GM10847 (cell line): ENCODE results near the gene ATP6V0B.
A peak's percentile ranks its signal among the peaks of the same experiment; 100 is the strongest.

Experiments
- POLR2A ChIP-seq: IDR thresholded peaks from 2 replicates; pipeline ENCODE4 v1.6.1; 2011; ENCODE audit not compliant: insufficient read length; ENCODE audit errors: extremely low read depth

The ATP6V0B gene

GRCh38 chr1:43974443-43975248 is at the start of gene ATP6V0B:
ATP6V0B (plus strand) TSS chr1:43974960; CDS start chr1:43975041, 81 bp downstream.
- peak; percentile 67 for TF ChIP-seq POLR2A

GRCh38 chr1:43925846-43926245 is 48.9 kb upstream of the ATP6V0B start:
- no peak for TF ChIP-seq POLR2A

DNA sequence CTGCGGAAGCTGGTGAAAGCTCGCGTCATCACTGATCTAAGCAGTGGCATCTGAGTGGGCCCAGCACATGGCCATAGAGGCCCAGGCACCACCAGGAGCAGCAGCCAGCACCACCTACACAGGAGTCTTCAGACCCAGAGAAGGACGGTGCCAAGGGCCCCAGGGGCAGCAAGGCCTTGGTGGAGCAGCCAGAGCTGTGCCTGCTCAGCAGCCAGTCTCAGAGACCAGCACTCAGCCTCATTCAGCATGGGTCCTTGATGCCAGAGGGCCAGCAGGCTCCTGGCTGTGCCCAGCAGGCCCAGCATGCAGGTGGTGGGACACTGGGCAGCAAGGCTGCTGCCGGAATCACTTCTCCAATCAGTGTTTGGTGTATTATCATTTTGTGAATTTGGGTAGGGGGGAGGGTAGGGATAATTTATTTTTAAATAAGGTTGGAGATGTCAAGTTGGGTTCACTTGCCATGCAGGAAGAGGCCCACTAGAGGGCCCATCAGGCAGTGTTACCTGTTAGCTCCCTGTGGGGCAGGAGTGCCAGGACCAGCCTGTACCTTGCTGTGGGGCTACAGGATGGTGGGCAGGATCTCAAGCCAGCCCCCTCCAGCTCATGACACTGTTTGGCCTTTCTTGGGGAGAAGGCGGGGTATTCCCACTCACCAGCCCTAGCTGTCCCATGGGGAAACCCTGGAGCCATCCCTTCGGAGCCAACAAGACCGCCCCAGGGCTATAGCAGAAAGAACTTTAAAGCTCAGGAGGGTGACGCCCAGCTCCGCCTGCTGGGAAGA is 44.4 kb upstream of the ATP6V0B start:
- no peak for TF ChIP-seq POLR2A

- no peak for TF ChIP-seq POLR2A
These were observed 43.8 kb upstream of the ATP6V0B start for GRCh38 chr1:43930949-43931275.

DNA sequence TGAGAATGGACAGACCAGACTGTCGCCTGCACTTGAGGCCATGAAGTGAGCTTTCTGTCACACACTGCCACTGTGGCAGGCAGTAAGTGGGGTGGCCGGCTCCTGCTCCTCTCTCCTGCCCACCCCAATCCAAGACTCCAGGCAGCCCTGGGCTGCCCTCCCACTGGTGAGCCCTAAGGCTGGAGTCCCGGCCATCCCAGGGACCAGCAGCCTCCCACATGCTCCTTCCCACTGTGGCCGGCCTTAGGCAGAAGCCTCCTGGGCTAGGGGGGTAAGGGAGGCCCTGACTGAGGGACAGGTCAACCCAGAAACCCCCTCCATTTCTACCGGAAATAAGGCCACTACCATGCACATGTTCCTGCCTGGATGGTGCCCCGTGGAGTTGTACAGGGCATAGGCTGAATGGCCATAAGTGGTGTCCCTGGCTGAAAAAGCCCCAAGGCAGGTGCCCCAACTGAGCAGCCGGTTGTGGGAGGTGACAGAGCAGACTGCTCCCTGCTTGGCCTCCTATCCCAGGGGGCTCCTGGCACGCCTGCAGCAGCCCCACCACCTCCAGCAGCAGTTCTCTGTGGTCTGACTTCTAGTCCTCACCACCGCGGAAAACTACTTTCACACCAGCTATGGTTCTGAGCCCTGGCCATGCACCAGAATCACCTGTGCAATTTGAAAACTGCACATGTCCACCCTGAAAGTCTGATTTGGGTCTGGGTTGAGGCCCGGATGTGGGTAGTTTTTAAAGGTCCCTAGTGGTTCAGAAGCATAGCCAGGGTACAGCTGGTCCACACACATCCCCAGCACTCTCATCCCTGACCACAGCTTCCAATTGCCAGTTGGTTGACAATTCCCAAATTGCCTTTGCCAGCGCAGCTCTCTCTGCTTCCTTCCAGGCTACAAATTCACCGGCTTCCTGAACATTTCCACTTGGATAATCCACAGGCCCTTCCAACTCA is 42.8 kb upstream of the ATP6V0B start:
- TF ChIP-seq POLR2A: no peak

DNA sequence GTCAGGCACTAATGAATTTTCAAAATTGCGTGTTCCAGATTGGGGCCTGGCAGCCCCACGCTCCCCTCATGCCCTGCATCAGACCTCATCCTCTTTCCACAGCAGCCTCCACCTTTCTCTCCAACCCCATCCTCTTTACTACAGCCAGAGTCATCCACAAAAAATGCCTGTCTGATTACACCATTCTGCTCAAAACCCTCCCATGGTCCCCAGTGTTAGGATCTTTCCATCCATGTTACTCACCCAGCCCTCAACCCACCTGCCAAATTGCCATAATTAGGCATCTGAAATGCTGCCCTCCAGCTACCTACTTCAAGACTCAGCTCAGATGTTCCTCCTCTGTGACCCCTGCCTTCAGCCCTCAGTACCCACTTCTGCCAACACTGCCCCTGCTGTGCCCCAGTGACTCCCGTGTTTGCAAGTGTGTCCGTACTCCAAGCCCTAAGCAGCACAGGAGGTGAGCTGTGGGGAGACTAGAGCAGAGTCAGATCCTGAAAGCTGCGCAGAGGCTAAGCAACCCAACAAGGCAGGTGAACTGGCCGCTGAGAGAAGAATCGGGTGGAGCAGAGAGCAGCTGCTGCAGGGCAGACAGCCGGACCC is 41.9 kb upstream of the ATP6V0B start:
- TF ChIP-seq POLR2A: no peak

DNA sequence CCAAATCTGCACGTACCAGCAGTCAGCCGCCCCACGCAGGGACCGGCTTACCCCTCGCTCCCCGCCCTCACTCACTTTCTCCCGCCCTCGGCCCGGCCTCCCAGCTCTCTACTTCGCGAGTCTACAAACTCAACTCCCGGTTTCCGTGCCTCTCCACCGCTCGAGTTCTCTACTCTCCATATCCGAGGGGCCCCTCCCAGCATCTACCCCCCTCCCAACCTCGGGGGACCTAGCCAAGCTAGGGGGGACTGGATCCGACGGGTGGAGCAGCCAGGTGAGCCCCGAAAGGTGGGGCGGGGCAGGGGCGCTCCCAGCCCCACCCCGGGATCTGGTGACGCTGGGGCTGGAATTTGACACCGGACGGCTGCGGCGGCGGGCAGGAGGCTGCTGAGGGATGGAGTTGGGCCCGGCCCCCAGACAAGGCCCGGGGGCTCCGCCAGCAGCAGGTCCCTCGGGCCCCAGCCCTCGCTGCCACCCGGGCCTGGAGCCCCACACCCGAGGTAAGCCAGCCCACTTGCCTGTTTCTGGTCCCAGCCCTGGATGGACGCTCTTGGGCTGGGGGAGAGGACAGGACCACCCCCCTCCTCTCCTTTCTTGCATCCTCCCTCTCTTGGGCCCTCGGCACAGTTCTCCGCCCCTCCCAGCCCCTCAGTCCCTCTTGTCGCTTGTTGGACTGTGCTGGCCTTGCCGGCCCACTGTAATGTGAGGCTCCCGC is 41.2 kb upstream of the ATP6V0B start, which contains the start of gene ARTN:
ARTN (plus strand) TSS at position 416 of the 715 bp plus-strand sequence. CDS start 1,856 bp downstream, outside the sequence.
- TF ChIP-seq POLR2A: no peak

GRCh38 chr1:43934101-43934985 is 40.4 kb upstream of the ATP6V0B start:
- TF ChIP-seq POLR2A: no peak

GRCh38 chr1:43934986-43935324 is 39.8 kb upstream of the ATP6V0B start:
- TF ChIP-seq POLR2A: no peak

GRCh38 chr1:43935711-43936427 is 38.9 kb upstream of the ATP6V0B start:
- no peak for TF ChIP-seq POLR2A

- TF ChIP-seq POLR2A: no peak
These were observed 38.2 kb upstream of the ATP6V0B start for GRCh38 chr1:43936431-43937151.
